Progenitor cell of endocrine pancreas (in vitro differentiated cells): ENCODE data around the gene SCN1B. TPM values are rescaled to one million over a fixed set of nuclear protein-coding genes. Genes with fewer than 3 reads are reported as not detected.
"Not testable (repeated sequence)": the region's sequence is repeated elsewhere in the genome, so short reads cannot be mapped to it uniquely, and the experiment has no call there.

ENCODE experiments used
- DNase-seq: peaks from one replicate; pipeline ENCODE4 v3.0.0; 2021; ENCODE audit warnings: low spot score; ENCODE audit not compliant: unreplicated experiment
- H3K27ac Mint-ChIP-seq: 2 replicates; pipeline ENCODE4 v1.8.0; 2021; ENCODE audit warnings: mild to moderate bottlenecking, moderate library complexity, mixed read lengths
- H3K27me3 Mint-ChIP-seq: 2 replicates; pipeline ENCODE4 v1.8.0; 2021; ENCODE audit warnings: mixed read lengths
- H3K36me3 Mint-ChIP-seq: 2 replicates; pipeline ENCODE4 v1.8.0; 2022; ENCODE audit warnings: mixed read lengths; ENCODE audit not compliant: insufficient read depth
- H3K4me1 Mint-ChIP-seq: 2 replicates; pipeline ENCODE4 v1.8.0; 2021; ENCODE audit warnings: low read depth, mixed read lengths
- H3K4me3 Mint-ChIP-seq: 2 replicates; pipeline ENCODE4 v1.8.0; 2021; ENCODE audit warnings: low read depth, mild to moderate bottlenecking, moderate library complexity, mixed read lengths
- H3K9me3 Mint-ChIP-seq: 2 replicates; pipeline ENCODE4 v1.8.0; 2021; ENCODE audit warnings: low read depth, mixed read lengths
- total RNA-seq: library from RNA; stranded (reverse); gene quantifications from 2 replicates; pipeline ENCODE4 v1.2.1, GENCODE V29; 2021
- TF ChIP-seq, protein P1 (sequence below): fragments of 200-600 bp; sonication (generic); IDR thresholded peaks from one replicate; pipeline ENCODE4 v1.5.0; 2021; ENCODE audit warnings: antibody characterized with exemption, mild to moderate bottlenecking; ENCODE audit not compliant: unreplicated experiment

SCN1B gene
- total RNA-seq, 1 donor from 2014 or later: 1.7 TPM

- peaks cover 17% of the 10 kb centered on the region for H3K36me3 Mint-ChIP-seq
- no peaks in the 10 kb centered on the region for H3K27me3 Mint-ChIP-seq
- peak overlapping the region; percentile 82 for H3K27ac Mint-ChIP-seq
- no peak overlapping the region for H3K4me3 Mint-ChIP-seq
- H3K9me3 Mint-ChIP-seq: no peaks in the 10 kb centered on the region
- TF ChIP-seq, protein P1, sequence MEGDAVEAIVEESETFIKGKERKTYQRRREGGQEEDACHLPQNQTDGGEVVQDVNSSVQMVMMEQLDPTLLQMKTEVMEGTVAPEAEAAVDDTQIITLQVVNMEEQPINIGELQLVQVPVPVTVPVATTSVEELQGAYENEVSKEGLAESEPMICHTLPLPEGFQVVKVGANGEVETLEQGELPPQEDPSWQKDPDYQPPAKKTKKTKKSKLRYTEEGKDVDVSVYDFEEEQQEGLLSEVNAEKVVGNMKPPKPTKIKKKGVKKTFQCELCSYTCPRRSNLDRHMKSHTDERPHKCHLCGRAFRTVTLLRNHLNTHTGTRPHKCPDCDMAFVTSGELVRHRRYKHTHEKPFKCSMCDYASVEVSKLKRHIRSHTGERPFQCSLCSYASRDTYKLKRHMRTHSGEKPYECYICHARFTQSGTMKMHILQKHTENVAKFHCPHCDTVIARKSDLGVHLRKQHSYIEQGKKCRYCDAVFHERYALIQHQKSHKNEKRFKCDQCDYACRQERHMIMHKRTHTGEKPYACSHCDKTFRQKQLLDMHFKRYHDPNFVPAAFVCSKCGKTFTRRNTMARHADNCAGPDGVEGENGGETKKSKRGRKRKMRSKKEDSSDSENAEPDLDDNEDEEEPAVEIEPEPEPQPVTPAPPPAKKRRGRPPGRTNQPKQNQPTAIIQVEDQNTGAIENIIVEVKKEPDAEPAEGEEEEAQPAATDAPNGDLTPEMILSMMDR: no peak
- no peak for DNase-seq
- H3K4me1 Mint-ChIP-seq: peaks cover 36% of the 10 kb centered on the region
Observed at GRCh38 chr19:35006999-35007365, 23.3 kb upstream of the SCN1B start.

GRCh38 chr19:35007427-35007826 lies 22.8 kb upstream of the SCN1B start:
- not testable (repeated sequence) for H3K27me3 Mint-ChIP-seq, H3K4me3 Mint-ChIP-seq, DNase-seq, H3K9me3 Mint-ChIP-seq, H3K27ac Mint-ChIP-seq
- Mint-ChIP-seq H3K36me3 (peaks cover 18% of the 10 kb centered on the region), H3K4me1 (peaks cover 35% of the 10 kb centered on the region)

DNA sequence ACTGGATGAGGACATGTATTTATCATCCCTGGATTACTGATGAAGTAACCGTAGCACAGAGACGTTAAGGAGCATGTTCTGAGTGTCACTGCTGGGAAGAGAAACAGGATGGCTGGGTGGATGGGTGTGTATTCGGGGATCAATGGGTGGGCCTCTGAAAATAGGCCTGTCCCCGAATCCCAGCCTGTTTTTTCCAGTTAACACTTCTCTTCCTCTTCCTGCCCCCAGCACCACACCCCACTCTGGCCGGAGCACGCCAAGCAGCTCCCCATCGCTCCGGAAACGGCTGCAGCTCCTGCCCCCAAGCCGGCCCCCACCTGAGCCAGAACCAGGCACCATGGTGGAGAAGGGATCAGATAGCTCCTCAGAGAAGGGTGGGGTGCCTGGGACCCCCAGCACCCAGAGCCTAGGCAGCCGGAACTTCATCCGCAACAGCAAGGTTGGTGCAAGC lies 21.4 kb upstream of the SCN1B start:
- Mint-ChIP-seq H3K9me3 (no peaks in the 10 kb centered on the region), H3K27ac (no peak overlapping the region), H3K27me3 (no peaks in the 10 kb centered on the region), H3K4me1 (peaks cover 22% of the 10 kb centered on the region), H3K36me3 (peaks cover 25% of the 10 kb centered on the region), H3K4me3 (no peak overlapping the region)
- TF ChIP-seq, protein P1: no peak
- DNase-seq: no peak

- no peak for DNase-seq
- peaks cover 28% of the 10 kb centered on the region for H3K36me3 Mint-ChIP-seq
- no peak overlapping the region for H3K4me3 Mint-ChIP-seq
- TF ChIP-seq, protein P1: no peak
- peaks cover 17% of the 10 kb centered on the region for H3K4me1 Mint-ChIP-seq
- H3K27me3 Mint-ChIP-seq: no peaks in the 10 kb centered on the region
- H3K27ac Mint-ChIP-seq: no peak overlapping the region
- H3K9me3 Mint-ChIP-seq: no peaks in the 10 kb centered on the region
Observed at GRCh38 chr19:35009424-35010415, 20.6 kb upstream of the SCN1B start.

- no peak overlapping the region for H3K27ac Mint-ChIP-seq
- TF ChIP-seq, protein P1: no peak
- no peaks in the 10 kb centered on the region for H3K27me3 Mint-ChIP-seq
- H3K4me3 Mint-ChIP-seq: no peak overlapping the region
- DNase-seq: no peak
- H3K4me1 Mint-ChIP-seq: peaks cover 8% of the 10 kb centered on the region
- no peaks in the 10 kb centered on the region for H3K9me3 Mint-ChIP-seq
- H3K36me3 Mint-ChIP-seq: peaks cover 28% of the 10 kb centered on the region
Observed at GRCh38 chr19:35011091-35011689, 19.1 kb upstream of the SCN1B start.
